Neural progenitor cell (in vitro differentiated cells): Measurements from ENCODE around the gene PBX3.

Experiments used
- EZH2 ChIP-seq: fragments of 200-600 bp; sonication (generic); IDR thresholded peaks from 2 replicates; pipeline ENCODE4 v1.6.1; 2017; ENCODE audit warnings: antibody characterized with exemption, mild to moderate bottlenecking, moderate library complexity
- EZH2phosphoT487 ChIP-seq: fragments of 200-600 bp; sonication (generic); IDR thresholded peaks from 2 replicates; pipeline ENCODE4 v1.6.1; 2017; ENCODE audit warnings: antibody characterized with exemption
- TF ChIP-seq, protein P1 (sequence below): fragments of 200-600 bp; sonication (generic); IDR thresholded peaks from 2 replicates; pipeline ENCODE4 v1.5.1; 2017; ENCODE audit warnings: antibody characterized with exemption, mild to moderate bottlenecking

DNA sequence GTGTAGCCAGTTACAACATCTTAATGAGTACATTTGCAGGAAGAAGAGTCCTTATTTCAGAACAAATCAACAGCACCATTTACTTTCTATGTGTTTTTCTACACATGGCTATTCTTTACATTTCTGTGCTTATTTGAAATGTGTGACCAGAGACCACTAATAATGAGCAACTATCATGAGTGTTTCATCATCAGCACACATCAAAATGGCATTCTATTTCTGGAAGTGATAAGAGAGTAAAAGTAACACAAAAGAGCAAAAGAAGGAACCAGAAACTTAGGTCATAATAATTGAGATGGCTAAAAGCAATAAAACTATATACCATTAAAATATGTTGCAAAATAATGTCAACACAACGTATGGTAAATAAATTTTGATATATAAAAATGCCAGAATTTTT is 159.7 kb downstream of the PBX3 start:
- TF ChIP-seq, protein P1, sequence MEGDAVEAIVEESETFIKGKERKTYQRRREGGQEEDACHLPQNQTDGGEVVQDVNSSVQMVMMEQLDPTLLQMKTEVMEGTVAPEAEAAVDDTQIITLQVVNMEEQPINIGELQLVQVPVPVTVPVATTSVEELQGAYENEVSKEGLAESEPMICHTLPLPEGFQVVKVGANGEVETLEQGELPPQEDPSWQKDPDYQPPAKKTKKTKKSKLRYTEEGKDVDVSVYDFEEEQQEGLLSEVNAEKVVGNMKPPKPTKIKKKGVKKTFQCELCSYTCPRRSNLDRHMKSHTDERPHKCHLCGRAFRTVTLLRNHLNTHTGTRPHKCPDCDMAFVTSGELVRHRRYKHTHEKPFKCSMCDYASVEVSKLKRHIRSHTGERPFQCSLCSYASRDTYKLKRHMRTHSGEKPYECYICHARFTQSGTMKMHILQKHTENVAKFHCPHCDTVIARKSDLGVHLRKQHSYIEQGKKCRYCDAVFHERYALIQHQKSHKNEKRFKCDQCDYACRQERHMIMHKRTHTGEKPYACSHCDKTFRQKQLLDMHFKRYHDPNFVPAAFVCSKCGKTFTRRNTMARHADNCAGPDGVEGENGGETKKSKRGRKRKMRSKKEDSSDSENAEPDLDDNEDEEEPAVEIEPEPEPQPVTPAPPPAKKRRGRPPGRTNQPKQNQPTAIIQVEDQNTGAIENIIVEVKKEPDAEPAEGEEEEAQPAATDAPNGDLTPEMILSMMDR, result no peak
- TF ChIP-seq EZH2 (no peak), EZH2phosphoT487 (no peak)
